Tibial nerve (tissue), 4 donors: ENCODE data around the gene OBSCN. TPM values are rescaled to one million over a fixed set of nuclear protein-coding genes. Genes with fewer than 3 reads are reported as not detected.

Experiments
- DNase-seq, 2 donors: peaks; one replicate each; pipeline ENCODE4 v3.0.0-alpha.2; 2019; ENCODE audit warnings: low spot score in 2 of 2
- H3K27ac ChIP-seq, 4 donors: fragments of 200-600 bp; sonication (generic) in 3 of 4; one replicate each; pipeline ENCODE4 v1.5.1; 2017 to 2019; ENCODE audit warnings: mild to moderate bottlenecking in 1 of 4
- H3K27me3 ChIP-seq, 2 donors: fragments of 200-600 bp; sonication (generic) in 1 of 2; one replicate each; pipeline versions ENCODE4 v1.5.1 to v1.6.0; 2017 to 2019
- H3K36me3 ChIP-seq, 3 donors: fragments of 200-600 bp; sonication (generic); one replicate each; pipeline ENCODE4 v1.5.1; 2018 to 2019
- H3K4me1 ChIP-seq, 4 donors: fragments of 200-600 bp; sonication (generic) in 3 of 4; one replicate each; pipeline ENCODE4 v1.5.1; 2017 to 2019
- H3K4me3 ChIP-seq, 4 donors: fragments of 200-600 bp; sonication (generic) in 3 of 4; one replicate each; pipeline ENCODE4 v1.5.1; 2017 to 2019; ENCODE audit warnings: mild to moderate bottlenecking in 1 of 4, moderate library complexity in 1 of 4
- H3K9me3 ChIP-seq, 4 donors: fragments of 200-600 bp; sonication (generic) in 3 of 4; one replicate each; pipeline ENCODE4 v1.5.1; 2017 to 2019
- EP300 ChIP-seq, 2 donors: sonication (generic); formaldehyde crosslinking; IDR thresholded peaks; one replicate each; pipeline ENCODE4 v1.6.1; 2017; ENCODE audit warnings: antibody characterized with exemption in 2 of 2, mild to moderate bottlenecking in 1 of 2
- POLR2A ChIP-seq, 2 donors: fragments of 450-650 bp; IDR thresholded peaks; one replicate each; pipeline ENCODE4 v1.6.1; 2017; ENCODE audit warnings: antibody characterized with exemption in 2 of 2, mild to moderate bottlenecking in 2 of 2, moderate library complexity in 2 of 2
- WGBS, 2 donors: methylation state at CpG; one replicate each; pipeline ENCODE4 v1.1.5; 2018; 5-methylcytosine and 5-hydroxymethylcytosine counted together
- total RNA-seq, 4 donors: library from RNA; depleted of rRNA; stranded (reverse); fragments of >200 nt; gene quantifications; one replicate each; pipeline ENCODE4 v1.1.0, GENCODE V29; 2016
- TF ChIP-seq, protein P1 (sequence below), 5 experiments: fragments of 200-600 bp in 3 of 5; fragments of 450-650 bp in 2 of 5; sonication (generic) in 3 of 5; IDR thresholded peaks; one replicate each; pipeline ENCODE4 v1.5.1; 2016 to 2019; ENCODE audit warnings: antibody characterized with exemption in 5 of 5, mild to moderate bottlenecking in 3 of 5, moderate library complexity in 2 of 5

The OBSCN gene
- total RNA-seq, 4 donors from 2014 or later: 8.5 to 22.6 (median 19.0) TPM

DNA sequence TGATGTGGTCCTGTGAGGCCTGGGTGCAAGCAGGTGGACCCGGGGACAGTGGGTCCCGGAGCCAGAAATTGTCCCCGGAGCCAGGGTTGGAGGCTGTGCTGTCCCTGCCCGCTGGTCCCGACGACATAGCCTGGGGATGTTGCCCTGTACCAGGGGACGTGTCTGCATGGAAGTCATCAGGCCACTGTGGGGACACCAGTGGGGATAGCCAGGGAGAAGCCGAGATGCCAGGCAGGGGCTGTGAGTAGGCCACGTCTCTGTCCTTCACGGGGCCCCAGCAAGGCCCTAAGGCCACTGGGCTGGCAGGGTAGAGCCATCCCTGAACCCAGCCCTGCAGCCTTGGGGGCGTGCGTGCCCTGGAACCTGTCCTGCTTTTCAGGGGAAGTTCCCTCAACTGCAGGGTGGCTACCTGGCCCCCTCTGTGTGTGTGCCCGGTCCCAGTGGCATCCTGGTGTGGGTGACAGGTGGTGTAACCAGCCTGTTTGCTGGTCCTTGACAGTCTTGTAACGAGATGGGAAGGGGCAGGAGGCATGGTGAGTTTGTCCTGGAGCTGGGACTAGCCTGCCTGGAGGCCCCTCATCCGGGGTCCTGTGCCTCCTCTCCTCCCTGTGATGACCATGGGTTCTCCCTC, 73.2 kb downstream of the OBSCN start:
- Histone ChIP-seq H3K4me1 (peaks cover 0 to 9% (median 2%) of the 10 kb centered on the region in 4 donors), H3K9me3 (no peaks in the 10 kb centered on the region), H3K27ac (no peak overlapping the region), H3K27me3 (no peaks in the 10 kb centered on the region), H3K36me3 (peaks cover 0 to 52% (median 0%) of the 10 kb centered on the region in 3 donors), H3K4me3 (no peak overlapping the region)
- TF ChIP-seq EP300 (IDR thresholded peaks at IDR 0.05) (no peak), POLR2A (IDR thresholded peaks at IDR 0.05) (no peak)
- TF ChIP-seq, protein P1, sequence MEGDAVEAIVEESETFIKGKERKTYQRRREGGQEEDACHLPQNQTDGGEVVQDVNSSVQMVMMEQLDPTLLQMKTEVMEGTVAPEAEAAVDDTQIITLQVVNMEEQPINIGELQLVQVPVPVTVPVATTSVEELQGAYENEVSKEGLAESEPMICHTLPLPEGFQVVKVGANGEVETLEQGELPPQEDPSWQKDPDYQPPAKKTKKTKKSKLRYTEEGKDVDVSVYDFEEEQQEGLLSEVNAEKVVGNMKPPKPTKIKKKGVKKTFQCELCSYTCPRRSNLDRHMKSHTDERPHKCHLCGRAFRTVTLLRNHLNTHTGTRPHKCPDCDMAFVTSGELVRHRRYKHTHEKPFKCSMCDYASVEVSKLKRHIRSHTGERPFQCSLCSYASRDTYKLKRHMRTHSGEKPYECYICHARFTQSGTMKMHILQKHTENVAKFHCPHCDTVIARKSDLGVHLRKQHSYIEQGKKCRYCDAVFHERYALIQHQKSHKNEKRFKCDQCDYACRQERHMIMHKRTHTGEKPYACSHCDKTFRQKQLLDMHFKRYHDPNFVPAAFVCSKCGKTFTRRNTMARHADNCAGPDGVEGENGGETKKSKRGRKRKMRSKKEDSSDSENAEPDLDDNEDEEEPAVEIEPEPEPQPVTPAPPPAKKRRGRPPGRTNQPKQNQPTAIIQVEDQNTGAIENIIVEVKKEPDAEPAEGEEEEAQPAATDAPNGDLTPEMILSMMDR (IDR thresholded peaks at IDR 0.05): no peak
- DNase-seq: no peak
- WGBS, 2 donors: 96 to 97% methylated on average over 11 to 12 of the region's 15 CpGs

DNA sequence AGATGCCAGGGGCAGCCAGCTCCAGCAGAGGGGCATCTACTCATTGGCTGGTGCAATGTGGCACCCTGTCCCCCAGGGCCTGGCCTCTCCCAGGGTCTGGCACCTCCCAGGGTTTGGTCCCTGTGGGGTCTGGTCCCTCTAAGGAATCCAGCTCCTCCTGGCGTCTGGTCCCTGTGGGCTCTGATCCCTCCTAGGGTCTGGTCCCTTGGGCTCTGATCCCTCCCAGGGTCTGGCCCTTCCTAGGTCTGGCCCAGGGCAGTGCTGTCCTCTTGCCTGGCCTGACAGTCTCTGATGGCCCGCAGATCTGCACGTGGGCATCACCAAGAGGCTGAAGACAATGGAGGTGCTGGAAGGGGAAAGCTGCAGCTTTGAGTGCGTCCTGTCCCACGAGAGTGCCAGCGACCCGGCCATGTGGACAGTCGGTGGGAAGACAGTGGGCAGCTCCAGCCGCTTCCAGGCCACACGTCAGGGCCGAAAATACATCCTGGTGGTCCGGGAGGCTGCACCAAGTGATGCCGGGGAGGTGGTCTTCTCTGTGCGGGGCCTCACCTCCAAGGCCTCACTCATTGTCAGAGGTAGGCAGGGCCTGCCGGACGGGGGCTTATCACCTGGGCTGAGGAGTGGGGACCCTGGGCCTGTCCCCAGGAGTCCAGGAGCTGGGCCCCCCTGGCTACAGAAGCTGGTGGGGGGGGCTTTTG, 73.9 kb downstream of the OBSCN start:
- DNase-seq: no peak

DNA sequence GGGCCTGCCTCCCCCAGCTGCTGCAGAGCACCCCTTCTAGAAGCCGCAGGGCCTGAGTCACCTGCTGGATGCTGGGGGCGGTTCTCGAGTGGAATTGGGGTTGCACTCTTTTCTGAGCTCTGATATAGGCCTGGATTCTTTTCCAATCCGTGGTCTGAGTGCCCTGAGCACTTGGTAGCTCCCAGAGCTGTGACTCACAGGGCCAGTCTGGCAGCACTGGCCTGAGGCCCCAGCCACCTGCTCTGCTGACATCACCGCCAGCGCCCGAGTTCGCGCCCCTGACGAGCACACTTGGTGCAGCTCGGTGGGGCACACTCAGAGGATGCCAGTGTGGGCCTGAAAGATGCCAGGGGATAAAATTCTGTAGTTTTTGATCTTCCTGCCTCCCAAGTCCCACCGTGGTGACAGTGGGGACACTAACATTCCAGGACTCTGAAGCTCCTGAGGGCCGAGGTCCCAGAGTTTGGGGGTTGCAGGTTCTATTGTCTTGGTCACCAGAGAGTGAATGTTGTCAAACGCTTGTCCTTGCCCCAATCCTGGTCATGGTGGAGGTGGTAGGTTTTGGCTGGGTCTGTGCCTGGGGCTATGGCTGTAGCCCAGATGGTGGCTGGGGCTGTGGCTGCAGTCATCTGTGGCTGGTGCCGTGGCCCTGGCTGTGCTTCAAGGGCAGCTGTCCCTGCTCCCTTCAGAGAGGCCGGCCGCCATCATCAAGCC, 74.6 kb downstream of the OBSCN start:
- Histone ChIP-seq H3K36me3 (peaks cover 0 to 59% (median 0%) of the 10 kb centered on the region in 3 donors), H3K9me3 (no peaks in the 10 kb centered on the region), H3K4me1 (no peaks in the 10 kb centered on the region), H3K27ac (no peak overlapping the region), H3K4me3 (no peak overlapping the region), H3K27me3 (no peaks in the 10 kb centered on the region)
- no peak for TF ChIP-seq EP300 (IDR thresholded peaks at IDR 0.05)
- TF ChIP-seq, protein P1 (IDR thresholded peaks at IDR 0.05): no peak
- WGBS, 2 donors: 92 to 94% methylated on average over 8 to 16 of the region's 17 CpGs
- no peak for DNase-seq

More for the DNA sequence above, 73.9 kb downstream of the OBSCN start:
- 90 to 91% methylated on average over 12 to 16 of the region's 16 CpGs for WGBS, 2 donors
- no peaks in the 10 kb centered on the region for H3K9me3 ChIP-seq
- H3K4me3 ChIP-seq: no peak overlapping the region
- peaks cover 0 to 2% (median 0%) of the 10 kb centered on the region in 4 donors for H3K4me1 ChIP-seq
- H3K36me3 ChIP-seq: peaks cover 0 to 52% (median 0%) of the 10 kb centered on the region in 3 donors
- TF ChIP-seq EP300 (IDR thresholded peaks at IDR 0.05) (no peak), POLR2A (IDR thresholded peaks at IDR 0.05) (no peak)
- TF ChIP-seq, protein P1 (IDR thresholded peaks at IDR 0.05): no peak
- no peak overlapping the region for H3K27ac ChIP-seq
- no peaks in the 10 kb centered on the region for H3K27me3 ChIP-seq

DNA sequence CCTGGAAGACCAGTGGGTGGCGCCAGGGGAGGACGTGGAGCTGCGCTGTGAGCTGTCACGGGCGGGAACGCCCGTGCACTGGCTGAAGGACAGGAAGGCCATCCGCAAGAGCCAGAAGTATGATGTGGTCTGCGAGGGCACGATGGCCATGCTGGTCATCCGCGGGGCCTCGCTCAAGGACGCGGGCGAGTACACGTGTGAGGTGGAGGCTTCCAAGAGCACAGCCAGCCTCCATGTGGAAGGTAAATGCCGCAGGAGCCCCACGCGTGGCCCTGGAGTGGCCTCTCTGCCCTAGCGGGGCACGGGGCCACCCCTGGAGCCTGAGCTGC, 75.2 kb downstream of the OBSCN start:
- TF ChIP-seq POLR2A (IDR thresholded peaks at IDR 0.05): no peak
- TF ChIP-seq, protein P1 (IDR thresholded peaks at IDR 0.05): no peak
- no peak for TF ChIP-seq EP300 (IDR thresholded peaks at IDR 0.05)
- WGBS, 2 donors: 91 to 93% methylated on average over 22 of the region's 22 CpGs
- Histone ChIP-seq H3K9me3 (no peaks in the 10 kb centered on the region), H3K27me3 (no peaks in the 10 kb centered on the region), H3K4me1 (no peaks in the 10 kb centered on the region), H3K36me3 (peaks cover 0 to 63% (median 0%) of the 10 kb centered on the region in 3 donors), H3K4me3 (no peak overlapping the region), H3K27ac (no peak overlapping the region)
- DNase-seq: no peak
